NB4 (cell line): Measurements from ENCODE around the gene IL36B.

Source experiments
- DNase-seq: peaks from one replicate; pipeline ENCODE4 v3.0.0; 2010; ENCODE audit warnings: low read depth
- H3K4me3 ChIP-seq: one replicate; pipeline ENCODE4 v1.5.1; 2011; ENCODE audit warnings: mild to moderate bottlenecking, low read depth, low read length, moderate library complexity
- CTCF ChIP-seq: IDR thresholded peaks from one replicate; pipeline ENCODE4 v1.5.1; 2012; ENCODE audit warnings: low read depth, low read length
- MAX ChIP-seq: IDR thresholded peaks from 2 replicates; pipeline ENCODE4 v1.6.1; 2011; ENCODE audit warnings: low read depth, low read length
- MYC ChIP-seq: IDR thresholded peaks from 2 replicates; pipeline ENCODE4 v1.6.1; 2011; ENCODE audit warnings: low read depth, low read length
- POLR2A ChIP-seq: IDR thresholded peaks from 2 replicates; pipeline ENCODE4 v1.6.1; 2011; ENCODE audit warnings: mild to moderate bottlenecking; ENCODE audit not compliant: insufficient read length; ENCODE audit errors: extremely low read depth

IL36B gene

GRCh38 chr2:112985090-112985489 is 67.6 kb downstream of the IL36B start:
- H3K4me3 ChIP-seq, result no peak overlapping the region
- no peak for DNase-seq
- no peak for TF ChIP-seq CTCF
- no peak for TF ChIP-seq MYC
- no peak for TF ChIP-seq MAX
- no peak for TF ChIP-seq POLR2A

- no peak for DNase-seq
- H3K4me3 ChIP-seq, result no peak overlapping the region
- TF ChIP-seq MYC (no peak), POLR2A (no peak), MAX (no peak), CTCF (no peak)
Observed at GRCh38 chr2:112980537-112980936, 72.1 kb downstream of the IL36B start.

GRCh38 chr2:112979731-112980130 is 72.9 kb downstream of the IL36B start:
- H3K4me3 ChIP-seq, result no peak overlapping the region
- no peak for DNase-seq
- no peak for TF ChIP-seq CTCF
- no peak for TF ChIP-seq MYC
- TF ChIP-seq POLR2A, result no peak
- no peak for TF ChIP-seq MAX

- no peak for TF ChIP-seq POLR2A
- TF ChIP-seq MAX, result no peak
- no peak for TF ChIP-seq MYC
- no peak for TF ChIP-seq CTCF
- no peak for DNase-seq
- H3K4me3 ChIP-seq, result no peak within 1 kb of the TSS
Observed at GRCh38 chr2:112977559-112978056, 75.1 kb downstream of the IL36B start, which contains the start of gene IL36G. Gene IL36G (plus strand): TSS chr2:112978006. CDS start chr2:112978639, 633 bp downstream.
